ENCODE results near the gene SLC39A13. TPM values are rescaled to one million over a fixed set of nuclear protein-coding genes. Genes with fewer than 3 reads are reported as not detected.
A peak's percentile ranks its signal among the peaks of the same experiment; 100 is the strongest.

Gene SLC39A13
- total and polyA plus RNA-seq, 2 of the 13 experiments (the other 11 are each of a cell fraction or from before 2014, with no cell fraction given) = 15.3 to 30.5 TPM

DNA sequence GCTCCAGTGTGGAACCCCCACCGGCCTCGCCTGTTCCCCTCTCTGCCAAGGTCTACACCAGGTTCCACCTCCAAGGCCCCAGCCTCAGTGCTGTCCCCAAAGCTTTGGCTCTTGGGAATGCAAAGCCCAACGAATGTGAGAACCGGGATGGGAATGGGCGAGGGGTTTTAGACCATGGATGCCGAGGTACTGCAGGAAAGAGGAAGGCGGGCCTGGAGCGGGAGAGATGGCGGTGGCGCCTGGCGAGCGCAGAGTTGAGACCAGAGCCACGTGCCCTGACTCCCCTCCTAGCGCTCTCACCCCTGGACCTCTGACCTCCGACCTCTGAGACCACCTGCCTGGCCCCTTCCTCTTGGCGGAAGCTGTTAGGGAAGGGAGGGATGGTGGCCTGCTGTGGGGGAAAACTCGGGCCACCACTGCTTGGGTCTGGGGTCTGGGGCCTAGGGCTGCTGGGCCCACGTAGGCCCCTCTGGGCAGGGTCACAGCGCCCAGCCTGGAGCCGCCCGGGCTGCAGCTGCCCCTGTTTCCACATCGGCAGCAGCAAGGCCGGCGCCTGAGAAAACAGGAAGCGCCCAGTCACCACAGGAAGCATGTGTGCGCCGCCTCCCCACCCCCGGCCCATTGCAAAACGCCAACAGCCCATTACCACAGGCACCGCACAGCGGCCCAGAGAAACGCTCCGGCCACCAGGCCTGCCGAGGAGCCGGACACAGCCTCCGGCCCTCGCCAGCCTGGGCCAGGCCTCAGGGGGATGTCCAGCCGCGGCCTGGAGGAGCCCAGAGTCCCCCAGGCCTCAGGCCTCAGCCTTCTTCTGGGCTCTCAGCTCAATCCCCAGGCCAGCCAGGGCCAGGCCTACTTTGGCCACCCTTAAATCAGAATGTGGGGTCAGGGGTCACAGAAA lies 13.8 kb upstream of the SLC39A13 start:
- H3K9me3 ChIP-seq (ENCODE audit: low read length) = no peaks in the 10 kb centered on the region
- no peaks in the 10 kb centered on the region for H3K36me3 ChIP-seq (replicated peaks in 1 of 2; ENCODE audit: control insufficient read depth in 1 of 2, insufficient read depth in 2 of 2, low read length in 2 of 2)
- no peaks in the 10 kb centered on the region for H3K79me2 ChIP-seq (ENCODE audit: insufficient read depth, low read length)
- H3K27ac ChIP-seq (ENCODE audit: extremely low read length, insufficient read depth, low read length) = no peak overlapping the region
- POLR2A ChIA-PET = no interaction called here
- peak; percentile 16 for ATAC-seq
- CTCF ChIA-PET (ENCODE audit: low intra/inter-chr PET ratio, low total read pairs) = no interaction called here
- peaks cover 58% of the 10 kb centered on the region for H3K4me1 ChIP-seq (ENCODE audit: insufficient read depth, low read length)
- no peak overlapping the region for H2AFZ ChIP-seq (ENCODE audit: low read length)
- H3K9ac ChIP-seq (ENCODE audit: insufficient read depth, low read depth, low read length) = no peak overlapping the region
- intact Hi-C loops (cut with micrococcal nuclease; ENCODE audit: unreplicated experiment) (no loop called here), in situ Hi-C loops (cut with HindIII; ENCODE audit: extremely low pct_ligation_motif_present, low pct_unique_long_range_greater_than_20kb) (no loop called here)
- H3K27me3 ChIP-seq (ENCODE audit: control insufficient read depth in 1 of 2, insufficient read depth in 2 of 2, low read length in 2 of 2) = peaks cover 0 to 16% of the 10 kb centered on the region in 2 experiments; a peak in 2 of 5 replicates
- DNase-seq (ENCODE audit: low spot score) = peak; percentile 38
- no peak for FAIRE-seq
- no peak overlapping the region for H3K4me3 ChIP-seq (replicated peaks in 1 of 3; ENCODE audit: insufficient read depth in 1 of 3, low read depth in 2 of 3, low read length in 3 of 3)
- no peak overlapping the region for H3K4me2 ChIP-seq (ENCODE audit: low read depth, low read length)
- BruUV-seq (replicated peaks) = no TSS peak
- H4K20me1 ChIP-seq (ENCODE audit: insufficient read depth, low read length) = no peaks in the 10 kb centered on the region
- 82% methylated on average over 15 of the region's 39 CpGs for WGBS (ENCODE audit: low lambda C conversion rate)
- TF ChIP-seq NR2F6 (IDR thresholded peaks at IDR 0.05) (no peak), NR2F6 (CRISPR knock-in tag; IDR thresholded peaks at IDR 0.05) (0 out of 2 replicates have a peak, but pooled peaks have one; percentile 6), RBFOX2 (IDR thresholded peaks at IDR 0.05; ENCODE audit: low read depth, low read length) (peak; percentile 53; the same call in 1 of the 2 replicates), SAP130 (CRISPR knock-in tag; IDR thresholded peaks at IDR 0.05; ENCODE audit: low read depth) (peak; percentile 49; the same call in 1 of the 2 replicates), FOXA1 (IDR thresholded peaks at IDR 0.05) (no peak), FOXA1 (CRISPR knock-in tag; IDR thresholded peaks at IDR 0.05) (peak; percentile 31; the same call in 1 of the 2 replicates), ZBTB38 (CRISPR knock-in tag; IDR thresholded peaks at IDR 0.05) (peak; percentile 76; the same call in 1 of the 2 replicates), ZNF563 (CRISPR knock-in tag; IDR thresholded peaks at IDR 0.05) (0 out of 2 replicates have a peak, but pooled peaks have one; percentile 48)
- TF ChIP-seq, protein P1, sequence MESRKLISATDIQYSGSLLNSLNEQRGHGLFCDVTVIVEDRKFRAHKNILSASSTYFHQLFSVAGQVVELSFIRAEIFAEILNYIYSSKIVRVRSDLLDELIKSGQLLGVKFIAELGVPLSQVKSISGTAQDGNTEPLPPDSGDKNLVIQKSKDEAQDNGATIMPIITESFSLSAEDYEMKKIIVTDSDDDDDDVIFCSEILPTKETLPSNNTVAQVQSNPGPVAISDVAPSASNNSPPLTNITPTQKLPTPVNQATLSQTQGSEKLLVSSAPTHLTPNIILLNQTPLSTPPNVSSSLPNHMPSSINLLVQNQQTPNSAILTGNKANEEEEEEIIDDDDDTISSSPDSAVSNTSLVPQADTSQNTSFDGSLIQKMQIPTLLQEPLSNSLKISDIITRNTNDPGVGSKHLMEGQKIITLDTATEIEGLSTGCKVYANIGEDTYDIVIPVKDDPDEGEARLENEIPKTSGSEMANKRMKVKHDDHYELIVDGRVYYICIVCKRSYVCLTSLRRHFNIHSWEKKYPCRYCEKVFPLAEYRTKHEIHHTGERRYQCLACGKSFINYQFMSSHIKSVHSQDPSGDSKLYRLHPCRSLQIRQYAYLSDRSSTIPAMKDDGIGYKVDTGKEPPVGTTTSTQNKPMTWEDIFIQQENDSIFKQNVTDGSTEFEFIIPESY (CRISPR knock-in tag; IDR thresholded peaks at IDR 0.05) = peak; percentile 94
- TF ChIP-seq, protein P2, sequence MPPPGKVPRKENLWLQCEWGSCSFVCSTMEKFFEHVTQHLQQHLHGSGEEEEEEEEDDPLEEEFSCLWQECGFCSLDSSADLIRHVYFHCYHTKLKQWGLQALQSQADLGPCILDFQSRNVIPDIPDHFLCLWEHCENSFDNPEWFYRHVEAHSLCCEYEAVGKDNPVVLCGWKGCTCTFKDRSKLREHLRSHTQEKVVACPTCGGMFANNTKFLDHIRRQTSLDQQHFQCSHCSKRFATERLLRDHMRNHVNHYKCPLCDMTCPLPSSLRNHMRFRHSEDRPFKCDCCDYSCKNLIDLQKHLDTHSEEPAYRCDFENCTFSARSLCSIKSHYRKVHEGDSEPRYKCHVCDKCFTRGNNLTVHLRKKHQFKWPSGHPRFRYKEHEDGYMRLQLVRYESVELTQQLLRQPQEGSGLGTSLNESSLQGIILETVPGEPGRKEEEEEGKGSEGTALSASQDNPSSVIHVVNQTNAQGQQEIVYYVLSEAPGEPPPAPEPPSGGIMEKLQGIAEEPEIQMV (CRISPR knock-in tag; IDR thresholded peaks at IDR 0.05; ENCODE audit: low read depth) = no peak
- TF ChIP-seq, protein P3, sequence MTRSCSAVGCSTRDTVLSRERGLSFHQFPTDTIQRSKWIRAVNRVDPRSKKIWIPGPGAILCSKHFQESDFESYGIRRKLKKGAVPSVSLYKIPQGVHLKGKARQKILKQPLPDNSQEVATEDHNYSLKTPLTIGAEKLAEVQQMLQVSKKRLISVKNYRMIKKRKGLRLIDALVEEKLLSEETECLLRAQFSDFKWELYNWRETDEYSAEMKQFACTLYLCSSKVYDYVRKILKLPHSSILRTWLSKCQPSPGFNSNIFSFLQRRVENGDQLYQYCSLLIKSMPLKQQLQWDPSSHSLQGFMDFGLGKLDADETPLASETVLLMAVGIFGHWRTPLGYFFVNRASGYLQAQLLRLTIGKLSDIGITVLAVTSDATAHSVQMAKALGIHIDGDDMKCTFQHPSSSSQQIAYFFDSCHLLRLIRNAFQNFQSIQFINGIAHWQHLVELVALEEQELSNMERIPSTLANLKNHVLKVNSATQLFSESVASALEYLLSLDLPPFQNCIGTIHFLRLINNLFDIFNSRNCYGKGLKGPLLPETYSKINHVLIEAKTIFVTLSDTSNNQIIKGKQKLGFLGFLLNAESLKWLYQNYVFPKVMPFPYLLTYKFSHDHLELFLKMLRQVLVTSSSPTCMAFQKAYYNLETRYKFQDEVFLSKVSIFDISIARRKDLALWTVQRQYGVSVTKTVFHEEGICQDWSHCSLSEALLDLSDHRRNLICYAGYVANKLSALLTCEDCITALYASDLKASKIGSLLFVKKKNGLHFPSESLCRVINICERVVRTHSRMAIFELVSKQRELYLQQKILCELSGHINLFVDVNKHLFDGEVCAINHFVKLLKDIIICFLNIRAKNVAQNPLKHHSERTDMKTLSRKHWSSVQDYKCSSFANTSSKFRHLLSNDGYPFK (CRISPR knock-in tag; IDR thresholded peaks at IDR 0.05; ENCODE audit: borderline replicate concordance) = no peak
- TF ChIP-seq, protein P4, sequence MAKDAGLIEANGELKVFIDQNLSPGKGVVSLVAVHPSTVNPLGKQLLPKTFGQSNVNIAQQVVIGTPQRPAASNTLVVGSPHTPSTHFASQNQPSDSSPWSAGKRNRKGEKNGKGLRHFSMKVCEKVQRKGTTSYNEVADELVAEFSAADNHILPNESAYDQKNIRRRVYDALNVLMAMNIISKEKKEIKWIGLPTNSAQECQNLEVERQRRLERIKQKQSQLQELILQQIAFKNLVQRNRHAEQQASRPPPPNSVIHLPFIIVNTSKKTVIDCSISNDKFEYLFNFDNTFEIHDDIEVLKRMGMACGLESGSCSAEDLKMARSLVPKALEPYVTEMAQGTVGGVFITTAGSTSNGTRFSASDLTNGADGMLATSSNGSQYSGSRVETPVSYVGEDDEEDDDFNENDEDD (CRISPR knock-in tag; IDR thresholded peaks at IDR 0.05; ENCODE audit: borderline replicate concordance) = no peak
